Stomach (tissue), 9 donors: ENCODE measurements around the gene AKNA. TPM values are rescaled to one million over a fixed set of nuclear protein-coding genes. Genes with fewer than 3 reads are reported as not detected.

ENCODE experiments used
- DNase-seq, 2 donors: peaks; one replicate each; pipeline versions ENCODE4 v3.0.0 to v3.0.0-alpha.2; 2013 to 2019
- H3K27ac ChIP-seq, 5 donors: fragments of 200-600 bp in 4 of 5; sonication (generic) in 4 of 5; one replicate each; pipeline ENCODE4 v1.5.1; 2013 to 2019; ENCODE audit warnings: mild to moderate bottlenecking in 1 of 5, moderate library complexity in 1 of 5
- H3K27me3 ChIP-seq, 3 donors: fragments of 200-600 bp; sonication (generic); one replicate each; pipeline ENCODE4 v1.5.1; 2017 to 2019; ENCODE audit warnings: mixed run types in 1 of 3
- H3K36me3 ChIP-seq, 4 donors: fragments of 200-600 bp; sonication (generic); 1 replicate in 3 of 4; 2 replicates in 1 of 4; pipeline ENCODE4 v1.5.1; 2016 to 2019
- H3K4me1 ChIP-seq, 4 donors: fragments of 200-600 bp; sonication (generic); one replicate each; pipeline ENCODE4 v1.5.1; 2016 to 2019
- H3K4me3 ChIP-seq, 4 donors: fragments of 200-600 bp; sonication (generic) in 3 of 4; one replicate each; pipeline ENCODE4 v1.5.1; 2016 to 2019; ENCODE audit warnings: mild to moderate bottlenecking in 1 of 4
- H3K9me3 ChIP-seq, 4 donors: fragments of 200-600 bp; sonication (generic); one replicate each; pipeline ENCODE4 v1.5.1; 2016 to 2019
- EP300 ChIP-seq: sonication (generic); formaldehyde crosslinking; IDR thresholded peaks from one replicate; pipeline ENCODE4 v1.6.1; 2017; ENCODE audit warnings: antibody characterized with exemption
- POLR2A ChIP-seq, 4 donors: fragments of 450-650 bp; IDR thresholded peaks; one replicate each; pipeline ENCODE4 v1.6.1; 2016; ENCODE audit warnings: antibody characterized with exemption in 4 of 4, control low read depth in 2 of 4, mild to moderate bottlenecking in 1 of 4, moderate library complexity in 1 of 4
- POLR2AphosphoS5 ChIP-seq, 3 donors: sonication (generic); formaldehyde crosslinking; IDR thresholded peaks; one replicate each; pipeline ENCODE4 v1.6.1; 2016; ENCODE audit warnings: antibody characterized with exemption in 3 of 3
- WGBS, 5 donors: extraction: QIAGEN DNeasy Blood & Tissue Kit in 3 of 5; methylation state at CpG; one replicate each; pipeline versions ENCODE4 v1.1.5 to v1.1.7; 2013 to 2018; 5-methylcytosine and 5-hydroxymethylcytosine counted together
- intact Hi-C: fragments of 100-400 bp; cut with DNase I; formaldehyde crosslinking; loops from one replicate; pipeline ENCODE4 v1.15.1; 2023; ENCODE audit warnings: low total_unique reads
- polyA plus RNA-seq, 3 donors: library from polyadenylated mRNA; stranded (reverse); fragments of 200-250 nt; gene quantifications; one replicate each; pipeline ENCODE4 v1.2.3, GENCODE V29; 2013
- total RNA-seq, 5 donors: library from RNA; depleted of rRNA; stranded (reverse); fragments of >200 nt; gene quantifications; one replicate each; pipeline versions ENCODE4 v1.1.0 to v1.2.3, GENCODE V29; 2014 to 2016
- TF ChIP-seq, protein P1 (sequence below), 7 experiments: fragments of 450-650 bp in 4 of 7; fragments of 200-600 bp in 3 of 7; sonication (generic) in 3 of 7; IDR thresholded peaks; one replicate each; pipeline ENCODE4 v1.5.1; 2016 to 2019; ENCODE audit warnings: antibody characterized with exemption in 7 of 7, control low read depth in 2 of 7, mild to moderate bottlenecking in 1 of 7
- donor health status: healthy with polysubstance abuse.
- donor health status: Bipolar disorder and iron deficiency.
- donor health status: healthy.

AKNA gene
- total and polyA plus RNA-seq, 8 donors = 12.2 to 85.8 (median 16.6) TPM

DNA sequence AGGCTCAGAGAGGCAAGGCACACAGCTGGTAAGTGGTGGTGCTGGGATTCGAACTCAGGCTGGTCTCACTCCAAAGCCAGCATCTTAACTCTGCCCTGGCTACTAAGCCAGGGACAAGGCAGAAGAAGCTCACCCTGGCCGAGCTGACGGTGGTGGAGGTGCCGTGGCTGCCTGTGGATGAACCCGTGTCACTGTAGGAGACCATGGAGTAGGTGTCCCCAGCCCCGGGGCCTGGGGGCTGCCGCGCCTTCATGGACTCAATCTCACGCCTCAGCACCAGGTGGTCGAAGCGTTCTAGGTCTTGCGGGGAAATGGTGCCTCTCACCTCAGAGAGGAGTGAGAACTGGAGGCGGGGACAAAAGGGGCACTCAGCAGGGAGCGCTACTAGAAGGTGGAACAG lies 35.4 kb upstream of the AKNA start:
- TF ChIP-seq, protein P1, sequence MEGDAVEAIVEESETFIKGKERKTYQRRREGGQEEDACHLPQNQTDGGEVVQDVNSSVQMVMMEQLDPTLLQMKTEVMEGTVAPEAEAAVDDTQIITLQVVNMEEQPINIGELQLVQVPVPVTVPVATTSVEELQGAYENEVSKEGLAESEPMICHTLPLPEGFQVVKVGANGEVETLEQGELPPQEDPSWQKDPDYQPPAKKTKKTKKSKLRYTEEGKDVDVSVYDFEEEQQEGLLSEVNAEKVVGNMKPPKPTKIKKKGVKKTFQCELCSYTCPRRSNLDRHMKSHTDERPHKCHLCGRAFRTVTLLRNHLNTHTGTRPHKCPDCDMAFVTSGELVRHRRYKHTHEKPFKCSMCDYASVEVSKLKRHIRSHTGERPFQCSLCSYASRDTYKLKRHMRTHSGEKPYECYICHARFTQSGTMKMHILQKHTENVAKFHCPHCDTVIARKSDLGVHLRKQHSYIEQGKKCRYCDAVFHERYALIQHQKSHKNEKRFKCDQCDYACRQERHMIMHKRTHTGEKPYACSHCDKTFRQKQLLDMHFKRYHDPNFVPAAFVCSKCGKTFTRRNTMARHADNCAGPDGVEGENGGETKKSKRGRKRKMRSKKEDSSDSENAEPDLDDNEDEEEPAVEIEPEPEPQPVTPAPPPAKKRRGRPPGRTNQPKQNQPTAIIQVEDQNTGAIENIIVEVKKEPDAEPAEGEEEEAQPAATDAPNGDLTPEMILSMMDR (IDR thresholded peaks at IDR 0.05) = no peak
- no peak for TF ChIP-seq EP300
- TF ChIP-seq POLR2A (IDR thresholded peaks at IDR 0.05) = no peak
- TF ChIP-seq POLR2AphosphoS5 (IDR thresholded peaks at IDR 0.05) = no peak
- no peak overlapping the region for H3K27ac ChIP-seq
- WGBS, 5 donors = 88 to 90% (median 89%) methylated on average over 6 to 14 of the region's 14 CpGs
- DNase-seq = no peak
- H3K36me3 ChIP-seq = peaks cover 0 to 47% (median 9%) of the 10 kb centered on the region in 4 donors
- H3K4me3 ChIP-seq = no peak overlapping the region
- no peaks in the 10 kb centered on the region for H3K9me3 ChIP-seq
- no peaks in the 10 kb centered on the region for H3K4me1 ChIP-seq
- intact Hi-C loops = no loop called here
- H3K27me3 ChIP-seq = no peaks in the 10 kb centered on the region

DNA sequence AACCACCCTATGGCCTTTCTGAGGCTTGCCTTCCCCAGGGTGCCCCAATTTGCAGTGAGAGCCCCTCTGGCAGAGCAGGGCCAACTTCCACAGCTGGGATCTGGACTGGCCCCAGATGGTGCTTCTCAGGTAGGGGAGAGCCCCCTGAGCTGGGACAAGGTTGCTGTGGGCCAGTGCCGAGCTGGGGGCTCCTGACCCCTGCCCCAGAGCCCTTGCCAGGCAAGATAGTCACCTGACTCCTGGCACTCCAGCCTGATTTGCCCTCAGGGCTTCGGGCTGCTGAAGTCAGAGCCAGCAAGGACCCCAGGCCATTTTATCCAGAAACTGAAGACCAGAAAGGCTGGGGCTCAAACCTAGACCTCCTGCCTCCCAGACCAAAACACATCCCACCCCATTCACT lies 33.4 kb upstream of the AKNA start:
- intact Hi-C loops = no loop called here
- Histone ChIP-seq H3K9me3 (no peaks in the 10 kb centered on the region), H3K4me1 (no peaks in the 10 kb centered on the region), H3K36me3 (peaks cover 0 to 60% (median 14%) of the 10 kb centered on the region in 4 donors), H3K27me3 (no peaks in the 10 kb centered on the region), H3K27ac (no peak overlapping the region), H3K4me3 (no peak overlapping the region)
- DNase-seq = no peak
- 53 to 83% (median 82%) methylated on average over 1 to 2 of the region's 2 CpGs for WGBS, 5 donors
- no peak for TF ChIP-seq POLR2AphosphoS5 (IDR thresholded peaks at IDR 0.05)
- TF ChIP-seq EP300 = no peak
- TF ChIP-seq POLR2A (IDR thresholded peaks at IDR 0.05) = no peak

DNA sequence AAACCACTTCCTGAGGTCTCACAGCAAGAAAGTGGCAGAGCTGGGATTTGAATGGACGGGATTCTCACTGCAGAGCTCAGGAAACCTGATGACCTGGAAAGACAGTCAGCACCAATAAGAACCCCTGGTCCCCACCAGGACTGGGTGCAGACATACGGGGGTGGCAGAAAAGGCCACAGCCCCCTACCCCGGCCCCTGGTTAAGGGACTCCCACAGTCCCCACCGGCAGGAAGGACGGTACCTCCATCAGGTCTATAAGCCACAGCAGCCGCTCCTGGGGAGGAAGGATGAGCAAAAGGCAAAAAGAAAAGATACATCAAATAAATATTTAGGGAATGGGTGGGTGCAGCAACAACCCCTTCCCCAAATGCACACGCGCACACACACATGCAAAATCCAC lies 32.0 kb upstream of the AKNA start:
- Histone ChIP-seq H3K36me3 (peaks cover 0 to 60% (median 14%) of the 10 kb centered on the region in 4 donors), H3K27me3 (no peaks in the 10 kb centered on the region), H3K4me3 (no peak overlapping the region), H3K9me3 (no peaks in the 10 kb centered on the region), H3K4me1 (peaks cover 0 to 1% (median 0%) of the 10 kb centered on the region in 4 donors), H3K27ac (no peak overlapping the region)
- 91 to 94% (median 94%) methylated on average over 8 of the region's 8 CpGs for WGBS, 5 donors
- TF ChIP-seq EP300 = no peak
- no peak for TF ChIP-seq POLR2A (IDR thresholded peaks at IDR 0.05)
- no peak for TF ChIP-seq POLR2AphosphoS5 (IDR thresholded peaks at IDR 0.05)
- TF ChIP-seq, protein P1 (IDR thresholded peaks at IDR 0.05) = no peak
- intact Hi-C loops = no loop called here
- DNase-seq = no peak

DNA sequence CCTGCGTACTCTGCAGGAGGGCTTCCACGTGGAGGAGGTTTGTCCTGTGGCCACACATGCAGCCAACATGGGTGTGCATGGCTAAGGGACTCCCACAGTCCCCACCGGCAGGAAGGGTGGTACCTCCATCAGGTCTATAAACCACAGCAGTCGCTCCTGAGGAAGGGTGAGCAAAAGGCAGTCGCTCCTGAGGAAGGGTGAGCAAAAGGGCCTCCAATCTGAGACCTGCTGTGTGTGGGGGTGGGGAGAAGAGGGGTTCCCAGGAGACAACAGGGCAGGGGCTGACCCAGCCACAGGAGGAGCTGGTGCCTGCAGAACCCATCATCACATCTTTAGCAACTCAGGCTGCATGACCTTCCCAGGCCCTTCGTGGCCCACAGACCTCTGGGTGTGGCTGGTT lies 30.3 kb upstream of the AKNA start:
- no peak overlapping the region for H3K27ac ChIP-seq
- WGBS, 5 donors = 75 to 91% (median 87%) methylated on average over 1 to 6 of the region's 6 CpGs
- no peaks in the 10 kb centered on the region for H3K9me3 ChIP-seq
- H3K4me3 ChIP-seq = no peak overlapping the region
- peaks cover 0 to 16% (median 7%) of the 10 kb centered on the region in 4 donors for H3K4me1 ChIP-seq
- H3K27me3 ChIP-seq = no peaks in the 10 kb centered on the region
- H3K36me3 ChIP-seq = peaks cover 0 to 44% (median 11%) of the 10 kb centered on the region in 4 donors
- TF ChIP-seq EP300 (no peak), POLR2AphosphoS5 (IDR thresholded peaks at IDR 0.05) (no peak), POLR2A (IDR thresholded peaks at IDR 0.05) (no peak)
- TF ChIP-seq, protein P1 (IDR thresholded peaks at IDR 0.05) = no peak
- no peak for DNase-seq
- intact Hi-C loops = no loop called here

DNA sequence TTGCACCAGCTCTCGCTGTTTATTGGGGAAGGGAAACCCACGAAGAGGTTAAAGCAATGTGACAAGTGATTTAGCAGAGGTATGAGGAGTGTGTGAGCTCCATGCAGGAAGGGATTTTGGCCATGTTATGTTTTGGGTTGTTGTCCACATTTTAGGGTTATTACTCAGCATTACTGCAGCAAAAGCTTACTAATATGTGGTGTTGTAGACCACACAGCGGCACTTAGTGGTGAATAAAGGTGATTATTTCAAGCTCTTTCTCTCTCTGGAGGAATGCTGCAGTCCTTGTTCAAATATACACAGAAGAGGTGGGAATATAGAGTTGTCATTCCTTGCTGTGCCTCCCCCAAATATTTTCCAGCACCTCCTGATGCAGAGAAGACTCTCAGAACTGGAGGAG lies 29.7 kb upstream of the AKNA start:
- Histone ChIP-seq H3K4me3 (no peak overlapping the region), H3K9me3 (no peaks in the 10 kb centered on the region), H3K27me3 (no peaks in the 10 kb centered on the region), H3K36me3 (peaks cover 0 to 41% (median 11%) of the 10 kb centered on the region in 4 donors), H3K27ac (no peak overlapping the region), H3K4me1 (peaks cover 0 to 16% (median 7%) of the 10 kb centered on the region in 4 donors)
- 69 to 86% (median 74%) methylated on average over 3 of the region's 3 CpGs for WGBS, 5 donors
- TF ChIP-seq POLR2A (IDR thresholded peaks at IDR 0.05) (no peak), EP300 (no peak), POLR2AphosphoS5 (IDR thresholded peaks at IDR 0.05) (no peak)
- TF ChIP-seq, protein P1 (IDR thresholded peaks at IDR 0.05) = no peak
- intact Hi-C loops = no loop called here
- DNase-seq = no peak
